Measurements from ENCODE around the gene PAK4. TPM values are rescaled to one million over a fixed set of nuclear protein-coding genes. Genes with fewer than 3 reads are reported as not detected.

The PAK4 gene
- total RNA-seq, 1 experiment from 2014 or later = 90.1 TPM

DNA sequence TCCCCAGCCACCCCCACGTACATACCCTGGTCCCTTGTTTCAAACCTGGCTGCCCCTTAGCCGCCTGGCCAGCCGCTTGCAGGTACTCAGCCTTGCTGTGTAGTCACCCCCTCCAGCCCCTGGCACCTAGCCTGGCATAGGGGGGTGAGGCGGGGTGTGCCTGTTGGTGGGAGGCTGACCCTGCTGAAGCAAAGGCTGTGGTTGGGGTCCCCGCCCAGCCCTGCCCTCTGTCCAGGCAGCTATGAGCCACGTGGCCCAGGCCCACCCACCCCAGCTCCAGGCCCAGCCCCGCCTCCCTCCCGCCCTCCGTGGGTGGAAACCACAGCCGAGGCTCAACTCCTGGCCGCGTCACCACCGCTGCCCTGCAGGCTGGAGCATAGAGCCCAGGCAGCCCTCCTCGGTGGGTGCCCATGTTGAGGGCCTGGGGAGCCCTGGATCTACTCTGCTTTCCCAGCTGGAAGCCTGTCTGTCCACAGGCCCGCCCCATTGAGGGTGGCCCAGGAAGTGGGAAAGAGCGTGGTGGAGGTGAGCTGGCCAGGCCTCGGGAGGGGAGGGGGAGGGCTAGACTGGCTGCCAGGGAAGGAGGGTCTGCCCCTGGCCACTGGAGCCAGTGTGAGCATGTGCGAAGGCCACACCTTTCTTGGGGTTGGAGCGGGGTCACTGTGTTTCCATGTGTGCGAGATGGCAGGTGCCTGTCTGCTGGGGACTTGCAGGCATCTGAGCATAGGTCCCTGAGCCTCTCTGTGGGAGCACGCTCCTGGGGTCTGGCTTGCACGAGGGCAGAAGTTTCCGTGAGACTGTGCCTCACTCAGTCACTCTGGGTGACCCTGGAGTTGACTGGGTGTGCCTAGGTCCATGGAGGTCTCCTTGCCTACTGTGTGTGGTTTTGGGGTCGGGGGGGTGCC lies 31.0 kb downstream of the PAK4 start:
- DNase-seq (ENCODE audit: low read depth, low spot score) = no peak
- ATAC-seq = no peak
- H3K27me3 ChIP-seq (ENCODE audit: insufficient read depth, low read length) = no peaks in the 10 kb centered on the region

More for the DNA sequence above, 31.0 kb downstream of the PAK4 start:
- H3K9me2 ChIP-seq (ENCODE audit: insufficient read depth) = no peaks in the 10 kb centered on the region
- POLR2A ChIA-PET = interaction anchor here (0.5 kb wide), 1 partner anchor 35 kb away, joined by 3 read pairs; no protein-coding TSS in a partner anchor
- no peak overlapping the region for H3K9ac ChIP-seq (ENCODE audit: low read length)
- CTCF ChIA-PET = interaction anchor here (0.6 kb wide), 1 partner anchor 34 kb away, joined by 3 read pairs; no protein-coding TSS in a partner anchor
- H4K20me1 ChIP-seq (ENCODE audit: insufficient read depth) = no peaks in the 10 kb centered on the region
- peak overlapping the region; percentile 52 for H3K4me2 ChIP-seq (ENCODE audit: low read length)
- no peaks in the 10 kb centered on the region for H3K9me3 ChIP-seq (ENCODE audit: control insufficient read depth in 1 of 2, insufficient read depth in 1 of 2, low read depth in 1 of 2, low read length in 2 of 2)
- intact Hi-C loops (cut with micrococcal nuclease) = no loop called here
- H3K4me1 ChIP-seq (ENCODE audit: control insufficient read depth in 1 of 2, insufficient read depth in 2 of 2, low read length in 2 of 2) = peaks cover 37 to 50% of the 10 kb centered on the region in 2 experiments
- H2AFZ ChIP-seq (ENCODE audit: low read depth, low read length, poor library complexity, severe bottlenecking) = no peak overlapping the region
- H3K27ac ChIP-seq (ENCODE audit: low read depth, low read length) = peak overlapping the region; percentile 75; the same call in 1 of the 2 replicates
- no peak for TF ChIP-seq POLR2AphosphoS5 (IDR thresholded peaks at IDR 0.05; ENCODE audit: low read depth, low read length)
- TF ChIP-seq CEBPB (IDR thresholded peaks at IDR 0.05; ENCODE audit: low read depth) = no peak
- TF ChIP-seq EGR1 (IDR thresholded peaks at IDR 0.05; ENCODE audit: low read depth) = no peak
- no peak for TF ChIP-seq SRF (IDR thresholded peaks at IDR 0.05; ENCODE audit: low read depth)
- no peak for TF ChIP-seq POLR2A (IDR thresholded peaks at IDR 0.05; ENCODE audit: borderline replicate concordance, extremely low read depth, insufficient read depth, insufficient read length)
- TF ChIP-seq, protein P1, sequence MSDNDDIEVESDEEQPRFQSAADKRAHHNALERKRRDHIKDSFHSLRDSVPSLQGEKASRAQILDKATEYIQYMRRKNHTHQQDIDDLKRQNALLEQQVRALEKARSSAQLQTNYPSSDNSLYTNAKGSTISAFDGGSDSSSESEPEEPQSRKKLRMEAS (IDR thresholded peaks at IDR 0.05) = no peak
- no peak for TF ChIP-seq EZH2phosphoT487 (IDR thresholded peaks at IDR 0.05; ENCODE audit: borderline replicate concordance)
- TF ChIP-seq JUND (IDR thresholded peaks at IDR 0.05) = no peak
- TF ChIP-seq, protein P2, sequence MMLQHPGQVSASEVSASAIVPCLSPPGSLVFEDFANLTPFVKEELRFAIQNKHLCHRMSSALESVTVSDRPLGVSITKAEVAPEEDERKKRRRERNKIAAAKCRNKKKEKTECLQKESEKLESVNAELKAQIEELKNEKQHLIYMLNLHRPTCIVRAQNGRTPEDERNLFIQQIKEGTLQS (IDR thresholded peaks at IDR 0.05) = no peak
- no peak for TF ChIP-seq ELF1 (IDR thresholded peaks at IDR 0.05; ENCODE audit: borderline replicate concordance, low read depth)
- TF ChIP-seq EZH2 (IDR thresholded peaks at IDR 0.05) = no peak
- TF ChIP-seq SIN3A (IDR thresholded peaks at IDR 0.05; ENCODE audit: low read depth) = no peak
- TF ChIP-seq ZNF274 (IDR thresholded peaks at IDR 0.05; ENCODE audit: low read depth, low read length) = no peak
- TF ChIP-seq CBX3 (IDR thresholded peaks at IDR 0.05; ENCODE audit: low read depth) = no peak
- TF ChIP-seq ZFX (IDR thresholded peaks at IDR 0.05) = no peak
- TF ChIP-seq SP1 (IDR thresholded peaks at IDR 0.05; ENCODE audit: low read depth) = no peak
- TF ChIP-seq YY1 (IDR thresholded peaks at IDR 0.05; ENCODE audit: extremely low read depth, insufficient replicate concordance, low read depth, low read length) = no peak
- no peak for TF ChIP-seq TCF7L2 (IDR thresholded peaks at IDR 0.05; ENCODE audit: borderline replicate concordance, extremely low read depth, insufficient read depth, insufficient read length)
- TF ChIP-seq RAD21 (IDR thresholded peaks at IDR 0.05; ENCODE audit: low read depth) = no peak
- no TSS peak for BruUV-seq (replicated peaks)
- peaks cover 95% of the 10 kb centered on the region for H3K79me2 ChIP-seq (ENCODE audit: insufficient read depth, low read length)
- no peak overlapping the region for H3K4me3 ChIP-seq (replicated peaks in 1 of 2; ENCODE audit: low read depth in 1 of 2, low read length in 2 of 2)
- RAD21 ChIA-PET (ENCODE audit: low non-redundant PET in 1 of 2, low total read pairs in 2 of 2, uncharacterized antibody in 2 of 2, unreplicated experiment in 2 of 2) = no interaction called here
- no peaks in the 10 kb centered on the region for H3K36me3 ChIP-seq (ENCODE audit: control insufficient read depth in 1 of 2, insufficient read depth in 2 of 2, low read length in 2 of 2)
